HL-60 (cell line): ENCODE measurements around the gene UNC93A.
"Not testable (repeated sequence)": the region's sequence is repeated elsewhere in the genome, so short reads cannot be mapped to it uniquely, and the experiment has no call there.

ENCODE experiments used
- DNase-seq, 2 experiments: peaks; one replicate each; pipeline ENCODE4 v3.0.0-alpha.2; 2010 to 2020; ENCODE audit warnings: low read depth in 1 of 2, low spot score in 1 of 2
- H3K27ac ChIP-seq: fragments of 250-450 bp; sonication (Bioruptor Pico); replicated peaks from 2 replicates; pipeline ENCODE4 v1.5.1; 2020; ENCODE audit warnings: mild to moderate bottlenecking, moderate library complexity
- H3K27me3 ChIP-seq: fragments of 250-450 bp; sonication (Bioruptor Pico); 2 replicates; pipeline ENCODE4 v1.5.1; 2021; ENCODE audit warnings: mild to moderate bottlenecking, moderate library complexity; ENCODE audit not compliant: insufficient read depth, poor library complexity, severe bottlenecking
- H3K4me3 ChIP-seq: replicated peaks from 2 replicates; pipeline ENCODE4 v1.5.1; 2011; ENCODE audit warnings: mild to moderate bottlenecking, control low read depth, low read length; ENCODE audit not compliant: insufficient read depth
- CTCF ChIP-seq: IDR thresholded peaks from one replicate; pipeline ENCODE4 v1.5.1; 2011; ENCODE audit warnings: low read length, control low read depth, inconsistent platforms; ENCODE audit not compliant: insufficient read depth
- GABPA ChIP-seq: IDR thresholded peaks from 2 replicates; pipeline ENCODE4 v1.6.1; 2012; ENCODE audit warnings: low read depth
- POLR2AphosphoS5 ChIP-seq: IDR thresholded peaks from 2 replicates; pipeline ENCODE4 v1.6.1; 2012; ENCODE audit warnings: low read depth
- REST ChIP-seq: IDR thresholded peaks from 2 replicates; pipeline ENCODE4 v1.6.1; 2012; ENCODE audit warnings: low read depth; ENCODE audit not compliant: insufficient replicate concordance
- SPI1 ChIP-seq: IDR thresholded peaks from 2 replicates; pipeline ENCODE4 v1.6.1; 2012; ENCODE audit warnings: low read depth, mild to moderate bottlenecking, borderline replicate concordance

Gene UNC93A

DNA sequence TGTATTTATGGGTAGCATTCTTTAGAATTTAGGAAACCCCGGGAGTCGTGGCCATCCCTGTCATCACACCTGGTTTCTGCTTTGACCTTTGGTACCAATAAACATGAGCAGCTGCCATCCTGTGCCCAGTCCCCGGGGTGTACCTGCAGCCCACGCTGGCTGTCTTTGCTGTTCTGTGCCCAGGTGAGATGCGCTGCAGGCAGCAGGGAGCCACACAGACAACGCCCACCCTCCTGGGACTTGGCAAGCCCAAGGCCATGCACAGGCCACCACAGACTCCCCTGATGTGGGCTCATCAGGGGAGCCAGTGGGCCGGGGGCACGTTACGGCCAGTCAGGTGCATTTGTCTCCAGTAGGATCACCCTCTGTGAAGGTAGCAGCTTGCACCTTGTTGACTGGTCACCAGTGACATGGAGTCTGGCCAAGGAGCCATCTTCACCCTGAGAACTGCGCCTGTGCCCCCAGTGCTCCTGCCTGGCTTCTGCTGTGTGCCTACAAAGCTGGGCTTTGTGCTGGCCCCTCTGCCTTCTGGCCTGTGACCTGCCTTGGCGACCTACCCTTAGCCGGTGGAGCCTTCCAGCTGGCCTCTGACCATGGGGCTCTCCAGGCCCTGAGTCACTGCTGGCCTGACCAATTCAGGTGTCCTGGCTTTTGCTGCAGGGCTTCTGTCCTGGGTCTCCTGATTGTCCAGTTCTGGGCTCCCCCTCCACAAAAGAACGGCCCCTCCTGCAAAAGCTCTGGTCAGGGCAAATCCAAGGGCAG lies 14.2 kb upstream of the UNC93A start:
- Histone ChIP-seq H3K27me3 (peaks cover 5% of the 10 kb centered on the region), H3K4me3 (no peak overlapping the region), H3K27ac (no peak overlapping the region)
- TF ChIP-seq POLR2AphosphoS5: no peak
- no peak for TF ChIP-seq REST
- no peak for TF ChIP-seq SPI1
- no peak for TF ChIP-seq GABPA
- no peak for TF ChIP-seq CTCF
- no peak for DNase-seq

DNA sequence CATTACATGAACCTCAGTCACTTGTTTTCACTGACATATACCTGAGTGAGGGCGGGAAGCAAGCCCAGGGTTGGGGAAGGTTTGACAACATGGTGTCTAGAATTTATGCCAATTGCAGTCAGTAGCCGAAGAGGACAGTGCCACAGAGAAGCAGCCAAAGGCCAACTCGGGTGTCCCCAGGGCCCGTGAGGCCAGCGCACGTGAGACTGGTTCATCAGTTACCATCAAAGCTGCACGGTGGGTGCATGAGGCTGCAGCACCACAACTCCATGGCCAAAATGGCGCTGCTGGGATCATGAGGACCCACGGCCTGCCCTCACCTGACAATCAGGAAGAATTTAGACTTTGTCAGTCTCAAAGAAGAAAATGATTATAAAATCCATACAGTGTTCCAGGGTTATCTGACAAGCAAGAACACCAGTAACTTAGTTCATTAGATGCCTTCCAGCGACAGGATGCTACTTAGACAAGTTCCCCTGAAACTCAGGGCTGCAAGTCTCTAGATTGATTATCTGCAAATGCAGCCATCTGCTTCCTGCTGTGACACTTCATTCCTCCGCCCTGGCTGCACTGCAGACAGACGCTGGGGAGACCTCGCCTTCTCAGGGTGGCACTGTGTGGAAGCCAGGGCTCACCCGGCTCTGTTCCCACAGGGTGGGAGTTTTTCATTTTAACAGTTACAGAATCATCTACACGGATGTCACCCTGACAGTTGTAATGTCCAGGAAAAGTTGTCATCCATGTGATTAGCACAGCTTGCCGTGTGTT lies 12.8 kb upstream of the UNC93A start:
- not testable (repeated sequence) for H3K4me3 ChIP-seq, H3K27ac ChIP-seq, H3K27me3 ChIP-seq, DNase-seq

DNA sequence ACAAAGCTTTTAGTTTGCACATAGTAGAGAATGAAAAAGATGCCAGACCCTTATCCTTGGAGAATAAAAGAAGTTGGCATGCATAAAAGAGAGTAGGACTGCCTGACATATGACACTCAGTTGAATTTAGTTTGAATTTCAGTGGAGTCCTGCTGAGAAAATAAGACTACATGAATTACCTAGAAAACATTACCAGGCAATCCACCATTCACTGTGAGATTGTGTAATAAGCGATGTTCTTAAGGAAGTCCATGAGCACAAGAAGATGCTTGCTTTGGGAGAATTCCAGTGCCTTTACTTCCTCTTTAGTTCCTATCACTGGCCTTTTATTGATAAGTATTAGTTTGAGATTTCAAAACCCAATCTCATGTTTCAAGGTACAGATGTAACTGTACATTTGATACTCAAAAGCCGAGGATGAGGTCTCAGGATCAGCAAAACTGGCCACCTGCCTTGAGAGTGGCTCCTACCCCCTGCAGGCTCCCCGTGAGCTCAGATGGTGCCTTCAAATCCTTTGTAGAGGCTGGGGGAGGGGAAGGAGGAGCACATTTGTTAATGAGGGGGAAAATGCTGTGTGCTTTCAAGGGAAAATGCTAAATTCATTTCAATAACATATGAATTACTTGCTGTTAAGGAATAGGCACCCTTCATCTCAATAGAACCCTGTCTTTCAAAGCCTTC lies 11.2 kb upstream of the UNC93A start:
- DNase-seq: no peak
- H3K4me3 ChIP-seq: no peak overlapping the region
- TF ChIP-seq POLR2AphosphoS5: no peak
- TF ChIP-seq REST: no peak
- TF ChIP-seq CTCF: no peak
- TF ChIP-seq SPI1: no peak
- TF ChIP-seq GABPA: no peak
- H3K27ac ChIP-seq: no peak overlapping the region
- H3K27me3 ChIP-seq: peaks cover 5% of the 10 kb centered on the region

- not testable (repeated sequence) for DNase-seq, H3K27me3 ChIP-seq, H3K4me3 ChIP-seq, H3K27ac ChIP-seq
Observed at GRCh38 chr6:167280466-167280865, 10.6 kb upstream of the UNC93A start.
